MM.1S (cell line): ENCODE data around the gene SLC45A3.

ENCODE experiments used
- DNase-seq: peaks from one replicate; pipeline ENCODE4 v3.0.0-alpha.2; 2015
- H2AFZ ChIP-seq: fragments of 300-600 bp; sonication (generic); 2 replicates; pipeline ENCODE4 v1.6.0; 2016; ENCODE audit warnings: antibody characterized with exemption, low read length
- H3F3A ChIP-seq: fragments of 300-600 bp; sonication (generic); 2 replicates; pipeline ENCODE4 v1.6.1; 2016; ENCODE audit warnings: mild to moderate bottlenecking, antibody characterized with exemption, low read length, moderate library complexity, mixed read lengths; ENCODE audit not compliant: insufficient read depth
- H3K27ac ChIP-seq: fragments of 300-600 bp; sonication (generic); 2 replicates; pipeline ENCODE4 v1.5.1; 2016; ENCODE audit warnings: mild to moderate bottlenecking, low read length
- H3K27me3 ChIP-seq: fragments of 300-600 bp; sonication (generic); replicated peaks from 2 replicates; pipeline ENCODE4 v1.6.0; 2016; ENCODE audit warnings: low read length; ENCODE audit not compliant: insufficient read depth
- H3K36me3 ChIP-seq: fragments of 300-600 bp; sonication (generic); replicated peaks from 2 replicates; pipeline ENCODE4 v1.6.1; 2016; ENCODE audit warnings: mild to moderate bottlenecking, low read length, mixed read lengths; ENCODE audit not compliant: insufficient read depth
- H3K4me1 ChIP-seq: fragments of 300-600 bp; sonication (generic); 2 replicates; pipeline ENCODE4 v1.6.1; 2016; ENCODE audit warnings: low read length, mixed read lengths
- H3K4me2 ChIP-seq: fragments of 300-600 bp; sonication (generic); 2 replicates; pipeline ENCODE4 v1.6.0; 2016; ENCODE audit warnings: low read depth, low read length
- H3K4me3 ChIP-seq: fragments of 300-600 bp; sonication (generic); 2 replicates; pipeline ENCODE4 v1.5.1; 2016; ENCODE audit warnings: low read length, mixed read lengths
- H3K79me2 ChIP-seq: fragments of 300-600 bp; sonication (generic); 2 replicates; pipeline ENCODE4 v1.6.1; 2016; ENCODE audit warnings: mixed run types, low read length, mixed read lengths
- H3K9ac ChIP-seq: fragments of 300-600 bp; sonication (generic); 2 replicates; pipeline ENCODE4 v1.6.1; 2016; ENCODE audit warnings: low read length, mixed read lengths
- H3K9me2 ChIP-seq: fragments of 300-600 bp; sonication (generic); replicated peaks from 2 replicates; pipeline ENCODE4 v1.6.1; 2016; ENCODE audit warnings: mild to moderate bottlenecking, low read length, mixed read lengths; ENCODE audit not compliant: insufficient read depth
- H3K9me3 ChIP-seq: fragments of 300-600 bp; sonication (generic); replicated peaks from 2 replicates; pipeline ENCODE4 v1.6.1; 2016; ENCODE audit warnings: mild to moderate bottlenecking, low read length, mixed read lengths; ENCODE audit not compliant: insufficient read depth
- H4K20me1 ChIP-seq: fragments of 300-600 bp; sonication (generic); 2 replicates; pipeline ENCODE4 v1.6.1; 2016; ENCODE audit warnings: mild to moderate bottlenecking, low read length, moderate library complexity, mixed read lengths; ENCODE audit not compliant: insufficient read depth
- EZH2 ChIP-seq: fragments of 300-600 bp; sonication (generic); optimal IDR thresholded peaks from 2 replicates; pipeline ENCODE3; 2017; ENCODE audit warnings: low read depth, mild to moderate bottlenecking, antibody characterized with exemption, low read length, mixed read lengths
- EZH2phosphoT487 ChIP-seq: fragments of 300-600 bp; sonication (generic); IDR thresholded peaks from 2 replicates; pipeline ENCODE4 v1.6.1; 2018; ENCODE audit warnings: antibody characterized with exemption, low read length
- TF ChIP-seq, protein P1 (sequence below): fragments of 300-600 bp; sonication (generic); IDR thresholded peaks from 2 replicates; pipeline ENCODE4 v1.5.1; 2016; ENCODE audit warnings: antibody characterized with exemption, low read length, mixed read lengths

SLC45A3 gene

GRCh38 chr1:205633421-205633976 lies 46.8 kb downstream of the SLC45A3 start:
- no peaks in the 10 kb centered on the region for H3K9me2 ChIP-seq
- no peak overlapping the region for H3K4me2 ChIP-seq

GRCh38 chr1:205632669-205633169 lies 47.6 kb downstream of the SLC45A3 start:
- Histone ChIP-seq H4K20me1 (0 out of 2 replicates have a peak, but pooled peaks cover 7% of the 10 kb centered on the region), H3F3A (peaks cover 17% of the 10 kb centered on the region), H3K4me3 (peak overlapping the region; percentile 70), H3K4me1 (peaks cover 17% of the 10 kb centered on the region), H3K9ac (peak overlapping the region; percentile 76; the same call in 1 of the 2 replicates), H2AFZ (peak overlapping the region; percentile 92), H3K9me2 (no peaks in the 10 kb centered on the region), H3K9me3 (no peaks in the 10 kb centered on the region), H3K27me3 (peaks cover 22% of the 10 kb centered on the region), H3K4me2 (peak overlapping the region; percentile 90), H3K79me2 (peaks cover 33% of the 10 kb centered on the region), H3K27ac (no peak overlapping the region), H3K36me3 (no peaks in the 10 kb centered on the region)
- no peak for DNase-seq
- TF ChIP-seq, protein P1, sequence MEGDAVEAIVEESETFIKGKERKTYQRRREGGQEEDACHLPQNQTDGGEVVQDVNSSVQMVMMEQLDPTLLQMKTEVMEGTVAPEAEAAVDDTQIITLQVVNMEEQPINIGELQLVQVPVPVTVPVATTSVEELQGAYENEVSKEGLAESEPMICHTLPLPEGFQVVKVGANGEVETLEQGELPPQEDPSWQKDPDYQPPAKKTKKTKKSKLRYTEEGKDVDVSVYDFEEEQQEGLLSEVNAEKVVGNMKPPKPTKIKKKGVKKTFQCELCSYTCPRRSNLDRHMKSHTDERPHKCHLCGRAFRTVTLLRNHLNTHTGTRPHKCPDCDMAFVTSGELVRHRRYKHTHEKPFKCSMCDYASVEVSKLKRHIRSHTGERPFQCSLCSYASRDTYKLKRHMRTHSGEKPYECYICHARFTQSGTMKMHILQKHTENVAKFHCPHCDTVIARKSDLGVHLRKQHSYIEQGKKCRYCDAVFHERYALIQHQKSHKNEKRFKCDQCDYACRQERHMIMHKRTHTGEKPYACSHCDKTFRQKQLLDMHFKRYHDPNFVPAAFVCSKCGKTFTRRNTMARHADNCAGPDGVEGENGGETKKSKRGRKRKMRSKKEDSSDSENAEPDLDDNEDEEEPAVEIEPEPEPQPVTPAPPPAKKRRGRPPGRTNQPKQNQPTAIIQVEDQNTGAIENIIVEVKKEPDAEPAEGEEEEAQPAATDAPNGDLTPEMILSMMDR, result no peak
- TF ChIP-seq EZH2, result no peak
- TF ChIP-seq EZH2phosphoT487, result no peak

More at GRCh38 chr1:205633421-205633976, 46.8 kb downstream of the SLC45A3 start:
- Histone ChIP-seq H3K36me3 (no peaks in the 10 kb centered on the region), H3K9ac (no peak overlapping the region), H3F3A (peaks cover 17% of the 10 kb centered on the region), H3K27me3 (peaks cover 24% of the 10 kb centered on the region), H3K4me3 (no peak overlapping the region), H3K9me3 (no peaks in the 10 kb centered on the region), H3K27ac (no peak overlapping the region), H3K4me1 (peaks cover 15% of the 10 kb centered on the region), H4K20me1 (0 out of 2 replicates have a peak, but pooled peaks cover under 1% of the 10 kb centered on the region), H2AFZ (no peak overlapping the region), H3K79me2 (peaks cover 25% of the 10 kb centered on the region)
- no peak for DNase-seq
- TF ChIP-seq, protein P1, result no peak
- TF ChIP-seq EZH2phosphoT487 (no peak), EZH2 (no peak)

DNA sequence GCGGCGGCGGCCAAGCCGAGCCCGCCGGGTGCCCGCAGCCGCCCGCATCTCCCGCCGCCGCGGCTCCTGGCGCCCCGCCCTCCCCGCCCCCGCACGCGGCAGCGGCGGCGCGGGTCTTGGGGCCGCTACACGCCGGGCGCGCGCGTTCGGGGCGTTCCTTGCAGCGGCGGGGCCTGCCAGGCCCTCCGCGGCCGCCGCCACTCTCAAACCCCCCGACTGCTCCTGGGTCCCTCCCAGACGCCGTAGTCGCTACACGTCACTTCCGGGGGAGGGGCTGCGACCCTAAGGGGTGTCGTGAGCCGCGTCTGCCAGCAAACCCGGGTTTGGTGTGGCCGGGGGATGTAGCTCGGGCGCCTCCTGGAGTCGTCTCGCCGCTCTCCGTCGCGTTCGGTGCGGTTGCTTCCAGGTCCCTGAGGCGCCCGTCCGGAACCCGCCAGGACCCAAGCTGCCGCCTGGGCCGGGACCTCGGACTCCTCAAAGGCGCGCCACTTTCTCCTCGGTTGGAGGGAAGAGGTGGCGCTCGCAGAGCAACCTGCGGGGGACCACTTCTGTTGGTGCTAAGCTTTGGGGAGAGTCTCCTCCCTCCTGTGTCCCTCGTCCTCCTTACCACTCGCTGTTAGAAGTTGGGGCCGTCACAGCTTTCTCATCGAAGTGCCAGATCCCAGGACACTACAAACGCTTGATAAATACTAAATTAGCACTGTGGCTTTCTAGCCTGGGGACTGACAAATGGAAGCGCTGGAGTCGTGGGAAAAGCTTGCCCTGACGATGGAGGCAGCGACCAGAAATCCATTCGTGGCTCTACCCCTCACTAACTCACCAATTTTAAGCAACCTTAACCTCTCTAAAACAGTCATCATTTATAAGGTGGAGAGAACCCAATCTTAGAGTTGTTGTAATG lies 48.3 kb downstream of the SLC45A3 start, which contains the start of gene ELK4:
ELK4 (minus strand) TSS at position 244 of the 901 bp plus-strand sequence. CDS start 8,129 bp downstream, outside the sequence.
- Histone ChIP-seq H2AFZ (peak within 1 kb of the TSS; percentile 92), H3K79me2 (peaks cover 39% of the 10 kb centered on the region), H3K27ac (peak within 1 kb of the TSS; percentile 81), H3K27me3 (peaks cover 15% of the 10 kb centered on the region), H3F3A (peaks cover 17% of the 10 kb centered on the region), H3K4me1 (peaks cover 18% of the 10 kb centered on the region), H3K4me2 (peak within 1 kb of the TSS; percentile 90), H3K9me2 (no peaks in the 10 kb centered on the region), H3K36me3 (no peaks in the 10 kb centered on the region), H3K4me3 (peak within 1 kb of the TSS; percentile 70), H3K9ac (peak within 1 kb of the TSS; percentile 76), H3K9me3 (no peaks in the 10 kb centered on the region), H4K20me1 (0 out of 2 replicates have a peak, but pooled peaks cover 10% of the 10 kb centered on the region)
- DNase-seq, result peak; percentile 100
- TF ChIP-seq, protein P1, result peak; percentile 80
- TF ChIP-seq EZH2phosphoT487 (no peak), EZH2 (no peak)
